Fibroblast of peridontal ligament (primary cell): ENCODE data around the gene UBE2E1.
"Not testable (repeated sequence)": the region's sequence is repeated elsewhere in the genome, so short reads cannot be mapped to it uniquely, and the experiment has no call there.

Source experiments
- DNase-seq: peaks from one replicate; pipeline ENCODE4 v3.0.0-alpha.2; 2010; ENCODE audit errors: extremely low read depth

UBE2E1 gene

DNA sequence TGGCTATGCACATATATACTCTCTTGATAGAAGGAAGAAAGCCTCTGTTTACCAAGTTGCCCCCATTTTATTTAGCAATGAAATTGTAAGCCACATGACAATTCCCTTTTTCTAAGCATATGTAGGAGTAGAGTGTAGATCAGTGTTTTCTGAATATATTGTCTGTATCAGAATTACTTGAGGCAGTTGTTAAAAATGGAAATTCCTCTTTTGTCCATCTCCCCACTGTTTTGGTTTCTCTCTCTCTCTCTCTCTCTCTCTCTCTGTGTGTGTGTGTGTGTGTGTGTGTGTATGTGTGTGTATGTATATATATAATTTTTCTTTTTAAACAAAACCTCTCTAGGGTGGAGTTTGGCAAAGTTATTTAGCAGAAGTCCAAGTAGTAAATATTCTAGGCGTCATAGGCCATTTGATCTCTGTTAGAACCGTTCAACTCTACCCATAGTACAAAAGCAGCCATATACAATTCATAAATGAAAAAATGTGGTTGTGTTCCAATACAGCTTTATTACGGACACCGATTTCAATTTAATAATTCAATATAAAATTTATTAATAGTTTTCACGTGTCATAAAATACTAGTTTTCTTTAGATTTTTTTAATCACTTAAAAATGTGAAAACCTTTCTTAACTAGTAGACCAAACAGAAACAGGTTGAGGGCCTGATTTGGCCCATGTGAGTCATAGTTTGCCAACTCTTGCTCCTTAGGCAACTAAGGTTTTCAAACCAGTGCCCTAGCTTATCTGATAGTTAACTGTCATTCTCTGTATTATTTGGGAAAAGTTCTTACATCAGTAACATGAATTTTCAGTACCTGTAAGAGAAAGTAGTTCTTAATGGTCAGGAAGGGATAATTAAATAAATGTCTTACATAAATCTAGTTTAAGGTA, 39.8 kb downstream of the UBE2E1 start:
- DNase-seq, result no peak

- DNase-seq, result not testable (repeated sequence)
These were observed 43.7 kb downstream of the UBE2E1 start for GRCh38 chr3:23849462-23849861.

- peak; percentile 59 for DNase-seq
These were observed 50.5 kb downstream of the UBE2E1 start for GRCh38 chr3:23856286-23856685.

DNA sequence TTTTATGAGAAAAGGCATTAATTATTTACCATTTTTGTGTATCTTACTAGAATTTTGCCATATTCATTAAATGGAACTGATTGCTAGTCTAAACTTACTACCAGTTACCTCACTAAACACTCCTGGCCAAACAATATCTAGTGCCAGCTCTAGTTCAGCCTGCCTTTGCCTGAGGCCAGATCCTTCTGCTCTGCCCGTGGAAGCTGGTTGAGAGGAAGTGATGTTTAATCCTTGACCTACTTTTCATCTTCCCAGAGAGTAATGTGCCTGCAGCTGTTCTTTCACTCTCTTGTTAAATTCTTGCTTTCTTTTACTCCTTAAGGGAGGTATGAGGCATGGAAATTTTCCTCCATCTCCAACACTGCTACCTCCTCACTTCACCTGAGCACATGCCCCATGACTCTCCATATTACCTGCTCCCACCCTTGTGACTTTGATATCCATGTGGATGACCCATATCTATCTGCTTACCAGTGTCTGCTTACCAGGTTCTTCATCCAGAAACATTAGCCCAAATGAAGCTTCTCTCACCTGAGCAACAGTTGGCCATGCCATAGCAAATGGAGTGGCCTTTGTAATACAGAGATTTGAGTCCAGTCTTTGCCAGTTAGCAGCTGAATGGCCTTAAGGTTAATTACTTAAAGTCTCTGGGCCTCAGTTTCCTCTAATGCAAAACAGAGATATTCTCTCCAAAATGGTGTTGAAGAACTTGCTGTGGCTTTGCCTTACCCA, 53.4 kb downstream of the UBE2E1 start:
- DNase-seq, result peak; percentile 40

- no peak for DNase-seq
These were observed 54.2 kb downstream of the UBE2E1 start for GRCh38 chr3:23859839-23860382.

GRCh38 chr3:23861689-23862088, 55.9 kb downstream of the UBE2E1 start:
- no peak for DNase-seq

GRCh38 chr3:23863060-23863459, 57.3 kb downstream of the UBE2E1 start:
- no peak for DNase-seq

DNA sequence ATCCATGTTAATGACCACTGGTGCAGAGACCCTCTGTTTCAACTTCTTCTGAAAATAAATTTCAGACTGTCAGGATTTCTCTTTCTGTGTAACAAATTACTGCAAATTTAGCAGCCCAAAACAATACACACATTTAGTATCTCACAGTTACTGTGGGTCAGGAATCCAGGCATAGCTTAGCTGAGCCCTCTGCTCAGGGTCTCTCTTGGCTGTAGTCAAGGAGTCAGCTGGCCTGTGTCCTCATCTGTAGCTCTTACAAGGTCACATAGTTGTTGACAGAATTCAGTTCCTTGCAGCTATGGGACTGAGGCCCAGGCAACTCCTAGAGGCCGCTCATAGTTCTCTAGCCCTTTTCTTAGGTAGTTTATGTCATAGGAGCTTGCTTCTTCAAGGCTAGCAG, 59.2 kb downstream of the UBE2E1 start:
- no peak for DNase-seq

DNA sequence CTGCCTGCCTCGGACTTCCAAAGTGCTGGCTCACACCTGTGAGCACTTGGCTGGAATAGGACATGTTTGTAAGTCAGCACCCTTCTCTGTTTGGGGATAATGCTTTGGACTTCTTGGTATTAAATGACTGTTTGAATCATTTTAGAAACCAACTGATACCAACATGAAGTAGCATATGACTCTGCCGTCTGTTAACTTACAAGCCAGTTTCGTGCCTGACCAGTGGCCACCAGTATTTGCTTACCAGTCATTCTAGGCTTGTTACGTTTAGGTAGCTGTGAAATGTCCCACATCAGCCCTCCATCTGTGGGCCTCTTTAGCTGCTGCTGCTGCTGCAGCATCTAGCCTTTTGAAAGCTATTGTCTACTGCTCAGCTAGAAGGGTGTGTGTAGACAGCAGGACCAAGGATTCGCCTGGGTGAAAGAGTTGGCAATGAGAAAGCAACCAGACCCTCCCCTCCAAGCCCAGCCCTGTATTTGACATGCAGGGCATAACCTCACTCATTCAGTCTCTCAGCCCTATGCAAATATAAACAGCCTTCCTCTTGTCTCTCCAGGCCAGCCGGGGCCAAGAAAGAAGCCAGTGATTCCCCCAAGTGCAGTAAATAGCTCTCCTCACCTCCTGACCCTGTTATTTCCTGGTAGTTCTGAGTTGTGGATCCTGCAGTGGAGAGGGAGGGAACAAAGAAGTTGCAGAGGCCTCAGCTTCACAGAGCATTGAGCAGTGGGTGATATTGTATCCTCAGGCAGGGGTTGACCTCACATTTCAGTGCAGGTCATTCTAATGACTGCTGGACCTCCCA, 60.0 kb downstream of the UBE2E1 start:
- DNase-seq, result no peak

DNA sequence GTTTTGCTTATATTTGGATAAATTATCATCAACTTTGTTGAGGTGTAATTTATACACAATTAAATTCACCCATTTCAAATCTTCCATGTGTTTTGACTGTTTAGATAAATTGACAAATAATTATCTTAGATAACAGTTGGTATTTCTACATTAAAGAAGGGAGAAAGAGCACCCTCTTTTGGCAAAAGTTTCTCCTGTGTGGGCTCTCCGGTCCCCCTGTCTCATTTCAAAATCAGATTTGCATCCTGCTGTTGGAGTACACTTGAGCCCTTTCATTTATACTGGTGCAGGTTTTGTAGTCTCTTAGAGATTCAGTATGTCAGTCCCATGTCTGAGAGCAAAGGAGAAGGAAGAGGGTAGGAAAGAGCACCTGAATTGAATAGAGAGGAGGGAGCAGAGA, 61.6 kb downstream of the UBE2E1 start:
- DNase-seq, result no peak

DNA sequence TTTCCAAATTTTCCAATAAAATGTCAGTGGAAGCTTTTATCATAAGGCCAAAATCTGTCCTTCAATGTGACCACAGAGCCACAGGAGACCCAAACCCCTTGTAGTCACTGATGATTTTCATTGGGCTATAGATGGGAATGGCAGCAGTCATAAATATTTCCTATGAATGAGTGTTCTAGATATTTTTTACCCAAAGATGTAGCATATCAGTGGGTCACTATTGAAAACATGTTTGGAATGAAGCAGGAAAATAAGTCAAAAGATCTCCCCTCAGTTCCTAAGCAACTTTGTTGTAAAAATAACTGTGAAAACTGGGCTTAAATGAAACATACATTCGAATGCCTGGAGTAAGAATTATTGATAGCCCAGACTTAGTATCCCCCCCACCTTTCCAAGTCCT, 62.1 kb downstream of the UBE2E1 start:
- no peak for DNase-seq

GRCh38 chr3:23869977-23870662, 64.4 kb downstream of the UBE2E1 start:
- DNase-seq, result no peak

DNA sequence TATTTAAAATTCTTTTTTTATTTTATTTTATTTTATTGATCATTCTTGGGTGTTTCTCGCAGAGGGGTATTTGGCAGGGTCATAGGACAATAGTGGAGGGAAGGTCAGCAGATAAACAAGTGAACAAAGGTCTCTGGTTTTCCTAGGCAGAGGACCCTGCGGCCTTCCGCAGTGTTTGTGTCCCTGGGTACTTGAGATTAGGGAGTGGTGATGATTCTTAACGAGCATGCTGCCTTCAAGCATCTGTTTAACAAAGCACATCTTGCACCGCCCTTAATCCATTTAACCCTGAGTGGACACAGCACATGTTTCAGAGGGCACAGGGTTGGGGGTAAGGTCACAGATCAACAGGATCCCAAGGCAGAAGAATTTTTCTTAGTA, 64.9 kb downstream of the UBE2E1 start:
- not testable (repeated sequence) for DNase-seq

GRCh38 chr3:23871361-23871760, 65.6 kb downstream of the UBE2E1 start:
- DNase-seq, result not testable (repeated sequence)

DNA sequence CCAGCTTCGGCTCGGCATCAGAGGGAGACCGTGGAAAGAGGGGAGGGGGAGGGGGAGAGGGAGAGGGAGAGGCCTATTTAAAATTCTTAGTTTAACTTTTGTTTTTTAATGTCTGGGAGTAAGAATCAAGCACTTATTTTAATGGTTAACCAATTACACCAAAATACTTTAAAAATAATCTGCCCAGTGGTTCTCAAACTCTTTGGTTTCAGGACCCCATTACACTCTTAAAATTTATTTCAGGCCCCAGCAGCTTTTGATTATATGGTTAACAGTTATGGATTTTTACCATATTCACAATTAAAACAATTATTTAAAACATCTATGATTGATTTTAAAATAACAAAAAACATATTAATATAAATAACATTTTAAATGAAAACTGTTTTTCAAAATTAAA, 66.6 kb downstream of the UBE2E1 start:
- DNase-seq, result no peak

DNA sequence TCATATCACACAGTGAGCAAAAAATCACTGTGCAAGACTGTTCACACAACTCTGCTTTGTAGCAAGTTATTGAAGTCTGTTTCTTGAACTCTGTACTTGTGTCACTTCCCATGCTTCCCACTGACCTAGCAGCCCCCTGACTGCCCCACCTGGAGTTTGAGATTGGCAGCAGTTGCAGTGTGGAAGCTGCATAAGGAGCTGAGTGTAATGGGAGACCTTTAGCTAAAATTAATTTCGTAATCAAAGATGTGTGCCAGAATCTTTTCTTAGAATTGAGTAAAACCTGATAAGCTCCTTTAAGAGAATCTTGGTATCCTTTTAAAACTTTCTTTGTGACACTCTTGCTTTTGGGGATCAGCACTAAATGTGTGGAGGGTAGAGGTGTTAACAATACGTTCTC, 68.2 kb downstream of the UBE2E1 start:
- DNase-seq, result peak; percentile 66

DNA sequence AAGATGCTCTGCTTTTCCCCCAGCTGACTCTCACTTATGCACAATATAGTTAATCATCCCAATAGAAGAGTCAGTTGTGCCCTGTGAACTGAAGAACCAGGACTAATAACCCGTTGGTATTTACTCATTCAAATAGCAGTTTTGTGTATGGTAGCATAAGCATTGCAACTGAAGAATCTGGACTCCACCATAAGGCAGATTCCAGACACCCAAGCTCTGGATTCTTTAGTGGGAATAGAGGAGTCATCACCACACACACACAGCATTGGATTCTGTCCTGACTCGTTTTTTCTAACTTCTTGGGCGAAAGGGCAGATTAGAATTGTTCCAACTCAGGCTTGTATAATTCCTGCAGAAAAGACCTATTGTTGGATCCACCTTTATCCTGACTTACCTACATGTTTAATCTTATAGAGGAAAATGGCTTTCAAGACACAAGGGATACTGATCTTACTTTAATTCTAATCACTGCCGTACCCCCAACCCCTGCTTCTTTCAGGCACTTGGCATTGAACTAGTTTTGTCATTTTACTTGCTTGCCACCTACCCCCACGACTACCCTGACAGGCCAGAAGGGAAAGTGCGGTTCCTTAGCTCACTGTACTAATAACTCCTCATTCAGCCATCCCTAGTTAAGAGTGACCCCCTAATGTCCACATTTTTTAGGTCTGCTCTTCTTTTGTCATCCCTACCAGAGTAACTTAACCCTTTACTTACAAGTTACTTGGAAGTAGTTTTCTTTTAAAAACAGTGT, 68.8 kb downstream of the UBE2E1 start:
- peak; percentile 76 for DNase-seq

DNA sequence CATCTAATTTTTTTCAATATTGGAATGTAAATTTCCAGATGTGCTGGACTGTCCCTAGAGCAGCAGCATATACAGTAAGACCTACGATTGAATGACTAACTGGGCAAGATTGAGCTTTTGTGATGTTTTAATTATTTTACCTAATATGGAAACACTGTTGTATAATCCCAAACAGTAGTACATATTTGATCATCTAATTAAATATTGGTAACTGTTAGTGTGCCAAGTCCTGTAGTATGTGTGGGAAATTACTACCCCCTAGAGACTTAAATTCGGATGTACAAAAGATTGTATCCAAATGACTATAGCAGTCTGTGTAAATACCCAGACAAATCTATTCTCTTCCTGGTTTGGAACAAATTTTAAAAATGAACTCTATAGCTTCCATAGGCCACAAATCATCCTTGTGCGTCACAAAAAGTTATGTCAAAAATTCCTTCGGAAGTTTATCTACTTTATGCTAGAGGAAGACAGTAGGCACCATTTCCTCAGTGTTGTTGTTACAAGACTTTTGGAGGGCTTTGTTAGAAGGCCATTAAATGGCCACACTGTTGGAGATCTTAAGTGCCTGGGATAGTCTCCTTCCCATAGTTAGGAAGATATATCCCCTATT, 69.5 kb downstream of the UBE2E1 start:
- peak; percentile 19 for DNase-seq

GRCh38 chr3:23876923-23877322, 71.2 kb downstream of the UBE2E1 start:
- no peak for DNase-seq

- DNase-seq, result peak; percentile 94
These were observed 71.7 kb downstream of the UBE2E1 start for GRCh38 chr3:23877329-23877980.
